GM18868 (cell line): ENCODE data around the gene IBTK.
A peak's percentile ranks its signal among the peaks of the same experiment; 100 is the strongest.
"Not testable (repeated sequence)": the region's sequence is repeated elsewhere in the genome, so short reads cannot be mapped to it uniquely, and the experiment has no call there.

Source experiments
- ATAC-seq: cut with Tn5 transposase; IDR thresholded peaks from one replicate; pipeline ENCODE4 v1.9.1; 2021; ENCODE audit warnings: mild to moderate bottlenecking, moderate library complexity; ENCODE audit not compliant: unreplicated experiment

Gene IBTK

DNA sequence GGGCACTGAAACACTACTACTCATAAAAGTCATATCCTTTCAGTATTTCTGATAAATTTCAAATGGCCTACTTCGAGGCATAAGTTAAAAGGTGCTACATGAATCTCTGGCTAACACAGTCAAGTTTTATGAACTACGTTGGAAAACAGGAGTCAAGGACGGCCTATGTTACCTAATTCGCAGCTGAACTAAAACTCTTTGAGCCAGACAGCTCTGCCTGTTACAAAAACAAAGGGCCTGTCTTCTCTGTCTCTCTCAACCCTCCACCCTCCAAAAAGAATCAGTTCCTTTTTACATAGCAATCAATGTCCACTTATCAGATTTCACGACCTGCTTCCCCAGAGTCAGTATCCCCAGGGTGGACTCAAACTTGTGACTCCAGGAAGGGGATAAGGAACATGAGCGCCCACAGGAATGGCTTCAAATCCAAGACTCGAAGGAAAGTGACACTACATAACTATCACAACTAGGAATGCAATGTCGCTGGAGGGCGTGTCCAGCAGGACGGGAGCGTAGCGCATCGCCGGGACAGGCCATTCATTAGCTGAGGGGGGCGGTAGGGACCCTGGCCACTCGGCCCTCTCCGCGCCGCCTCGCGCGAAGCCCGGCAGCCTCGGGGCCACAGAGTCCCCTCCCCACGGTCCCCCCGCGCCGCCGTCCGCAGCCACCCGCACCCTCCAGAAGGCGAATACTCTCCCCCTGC, 591 bp downstream of the IBTK start:
- peak; percentile 46 for ATAC-seq

DNA sequence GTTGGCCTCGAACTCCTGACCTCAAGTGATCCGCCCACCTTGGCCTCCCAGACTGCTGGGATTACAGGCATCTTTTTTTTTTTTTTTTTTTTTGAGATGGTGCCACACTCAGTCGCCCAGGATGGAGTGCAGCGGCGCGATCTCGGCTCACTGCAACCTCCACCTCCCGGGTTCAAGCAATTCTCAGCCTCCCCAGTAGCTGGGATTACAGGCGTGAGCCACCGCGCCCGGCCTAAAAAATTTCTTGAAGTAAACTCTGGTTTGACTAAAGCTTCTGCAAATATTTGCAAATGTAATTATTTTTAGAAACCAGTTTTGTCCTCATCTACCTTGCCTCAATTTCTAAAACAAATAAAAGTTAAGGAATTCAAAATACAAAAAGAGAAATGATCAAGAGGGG, 1.2 kb downstream of the IBTK start:
- ATAC-seq, result no peak

DNA sequence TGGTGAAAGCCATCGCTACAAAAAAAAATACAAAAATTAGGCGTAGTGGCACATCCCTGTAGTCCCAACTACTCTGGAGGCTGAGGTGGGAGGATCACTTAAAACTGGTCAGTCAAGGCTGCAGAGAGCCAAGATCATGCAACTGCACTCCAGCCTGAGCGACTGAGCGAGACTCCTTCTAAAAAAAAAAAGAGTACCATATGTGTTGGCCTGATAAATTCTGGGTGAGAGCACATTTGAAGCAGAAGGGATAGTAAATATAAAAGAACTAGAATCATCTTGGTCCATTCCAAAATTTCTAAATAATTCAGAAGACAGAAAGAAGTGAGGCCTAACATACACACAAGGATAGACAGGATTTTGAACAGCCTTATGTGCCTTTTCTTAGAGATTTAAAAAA, 2.2 kb downstream of the IBTK start:
- ATAC-seq, result no peak

DNA sequence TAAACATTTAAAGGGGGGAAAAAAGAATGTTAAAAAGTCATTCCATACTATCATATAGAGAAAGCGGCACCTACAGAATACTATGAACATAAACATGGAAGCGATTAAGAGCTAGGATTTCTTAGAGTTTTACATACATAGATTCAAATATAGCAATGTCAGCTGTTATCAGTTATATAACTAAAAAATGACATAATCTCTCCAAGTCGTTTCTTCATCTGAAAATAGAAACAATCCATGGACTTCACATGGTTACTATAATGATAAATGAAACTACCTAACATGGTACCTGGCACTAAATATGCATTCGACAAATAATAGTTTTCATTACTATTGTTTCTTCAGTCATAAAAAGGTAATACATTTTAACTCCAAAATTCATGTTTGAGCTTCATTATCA, 3.7 kb downstream of the IBTK start:
- no peak for ATAC-seq

DNA sequence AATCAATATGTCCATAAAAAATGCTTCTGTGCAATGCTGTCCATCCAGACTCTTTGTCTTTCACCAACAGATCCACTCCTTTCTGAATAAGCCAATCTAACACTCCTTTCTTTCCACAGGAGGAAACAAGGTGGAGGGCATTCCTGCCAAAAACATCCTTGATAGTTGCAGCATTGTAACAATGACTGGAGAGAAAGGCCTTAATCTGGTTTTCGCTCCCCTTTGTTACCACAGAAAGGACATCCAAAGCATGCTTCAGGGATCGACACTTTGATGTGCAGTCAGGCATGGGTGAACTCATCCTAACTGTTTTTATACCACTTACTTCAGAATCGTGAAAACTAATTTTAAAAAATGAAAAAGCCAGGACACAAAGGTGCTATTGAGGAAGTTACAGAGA, 7.4 kb downstream of the IBTK start:
- no peak for ATAC-seq

DNA sequence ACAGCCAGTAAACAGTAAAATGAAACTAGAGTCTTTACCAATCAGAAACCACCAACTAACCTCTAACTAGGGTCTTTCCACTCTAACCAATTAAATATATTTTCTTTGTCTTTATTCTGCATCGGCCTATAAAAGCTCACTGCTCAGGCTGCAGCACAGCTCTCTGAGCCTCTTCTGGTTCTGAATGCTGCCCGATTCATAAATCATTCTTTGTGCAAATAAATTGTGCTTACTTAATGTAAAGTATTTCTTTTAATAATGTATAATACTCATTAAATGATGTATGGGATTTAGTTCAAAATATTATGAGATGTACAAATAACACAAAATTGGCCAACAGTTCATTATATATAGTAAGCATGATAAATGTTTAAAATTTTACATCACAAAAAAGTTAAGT, 7.9 kb downstream of the IBTK start:
- no peak for ATAC-seq

DNA sequence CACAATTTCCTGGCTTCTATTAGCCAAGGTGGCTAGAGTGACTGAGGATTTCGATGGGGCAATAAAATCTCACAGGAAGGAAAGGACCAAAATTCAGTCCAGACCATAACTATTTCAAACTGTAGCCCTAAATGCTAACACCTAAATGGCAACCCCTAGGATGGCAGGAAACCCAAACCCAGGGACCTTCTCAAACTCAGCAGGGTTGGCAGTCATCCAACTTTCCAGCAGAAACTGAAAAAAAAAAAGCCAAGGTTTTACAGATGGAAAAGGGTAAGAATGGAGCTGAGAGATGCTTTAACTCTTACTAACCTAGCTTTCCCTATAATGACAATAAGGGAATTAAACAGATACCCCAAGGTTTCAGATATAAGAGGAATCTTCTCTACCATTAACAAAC, 10.5 kb downstream of the IBTK start:
- ATAC-seq, result no peak

DNA sequence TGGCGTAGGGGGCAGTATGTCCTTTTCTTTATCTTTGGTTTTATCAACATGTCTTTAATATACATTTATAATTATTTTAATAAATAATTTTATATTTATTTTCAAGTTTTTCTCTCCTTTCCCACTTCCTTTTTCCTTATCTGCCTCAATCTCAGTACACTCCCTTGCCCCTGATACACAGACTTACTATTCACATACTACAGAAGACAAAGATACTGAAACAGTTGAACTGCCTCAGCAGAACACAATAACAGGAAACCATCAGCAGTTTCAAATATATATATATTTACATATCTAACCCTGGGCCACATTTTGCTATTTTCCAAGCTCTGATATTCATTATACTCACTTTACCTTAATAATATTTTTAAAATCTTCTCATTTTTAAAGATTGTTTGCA, 19.8 kb downstream of the IBTK start:
- ATAC-seq, result peak; percentile 92

DNA sequence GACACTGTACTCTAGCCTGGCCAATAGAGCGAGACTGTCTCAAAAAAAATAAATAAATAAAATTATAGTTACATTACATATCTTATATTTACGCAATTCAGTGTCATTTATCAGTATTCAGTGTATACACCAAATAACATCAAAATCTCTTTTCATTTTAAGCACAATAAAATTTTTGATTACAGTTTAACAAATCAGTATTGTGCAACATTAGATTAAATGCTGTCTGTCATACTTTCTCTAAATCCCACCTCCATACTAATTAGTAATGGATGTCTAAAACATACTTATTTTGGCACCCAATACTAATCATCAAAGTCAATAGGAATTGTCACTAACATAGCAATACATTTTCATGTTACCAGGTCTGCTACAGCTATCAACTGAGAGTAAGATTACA, 27.4 kb downstream of the IBTK start:
- ATAC-seq, result no peak

DNA sequence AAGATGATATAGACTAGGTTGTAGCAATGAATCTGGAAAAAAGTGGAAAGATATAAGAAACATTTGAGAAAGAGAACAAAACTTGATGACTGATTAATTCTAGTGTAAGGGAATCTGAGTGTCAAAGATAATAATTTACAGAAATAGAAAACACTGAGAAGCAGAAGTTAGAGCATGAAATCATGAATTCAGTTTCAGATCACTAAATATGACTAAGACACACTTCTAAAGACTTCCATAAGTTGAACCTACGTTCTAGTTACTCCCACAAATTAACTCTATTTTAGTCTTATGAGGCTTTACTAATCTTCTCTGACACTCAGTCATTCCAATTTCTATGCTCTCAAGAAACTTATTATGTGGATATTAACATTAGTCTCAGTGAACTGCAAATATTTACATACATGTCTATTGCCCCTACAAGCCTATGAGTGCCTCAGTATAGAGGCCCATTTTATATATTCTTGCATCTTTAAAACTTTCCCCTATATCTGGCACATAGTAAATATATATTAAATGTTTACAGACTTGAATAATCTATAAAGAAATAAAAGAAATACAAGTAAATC, 30.4 kb downstream of the IBTK start:
- ATAC-seq, result peak; percentile 93

DNA sequence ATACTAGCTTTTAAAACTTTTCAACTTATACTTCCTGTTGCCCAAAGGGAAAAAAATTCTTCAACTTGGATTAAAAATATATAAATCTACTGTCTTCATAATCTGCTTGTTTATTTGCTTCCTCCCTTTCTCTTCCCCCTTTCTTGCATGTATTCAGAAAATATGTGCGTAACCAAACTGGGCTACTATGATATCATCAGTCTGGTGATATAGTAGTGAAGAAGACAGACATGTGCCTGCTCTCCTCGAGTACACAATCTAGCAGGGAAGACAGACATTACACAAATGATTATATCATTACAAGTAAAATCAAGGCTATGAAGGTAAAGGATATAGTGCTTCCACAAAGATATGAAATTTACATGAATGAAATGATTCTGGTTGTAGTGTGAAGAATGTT, 31.0 kb downstream of the IBTK start:
- no peak for ATAC-seq

DNA sequence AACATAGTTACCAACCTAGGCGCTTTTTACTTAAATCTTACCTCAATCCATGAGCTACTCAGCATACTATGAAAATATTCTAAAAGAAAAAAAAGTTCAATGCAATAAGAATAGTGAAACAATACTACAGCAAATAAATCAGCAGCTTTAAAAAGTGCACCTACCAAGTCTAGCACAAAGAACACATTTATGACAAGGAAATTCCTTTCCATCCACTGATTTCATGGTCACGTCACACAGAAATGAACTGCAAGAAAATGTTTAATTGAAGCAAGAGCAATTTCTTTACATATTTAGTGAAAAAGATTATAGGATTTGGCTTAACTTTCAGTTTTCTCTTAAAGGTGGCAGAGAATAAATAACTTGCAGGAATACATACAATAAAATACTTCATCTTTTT, 36.2 kb downstream of the IBTK start:
- no peak for ATAC-seq

DNA sequence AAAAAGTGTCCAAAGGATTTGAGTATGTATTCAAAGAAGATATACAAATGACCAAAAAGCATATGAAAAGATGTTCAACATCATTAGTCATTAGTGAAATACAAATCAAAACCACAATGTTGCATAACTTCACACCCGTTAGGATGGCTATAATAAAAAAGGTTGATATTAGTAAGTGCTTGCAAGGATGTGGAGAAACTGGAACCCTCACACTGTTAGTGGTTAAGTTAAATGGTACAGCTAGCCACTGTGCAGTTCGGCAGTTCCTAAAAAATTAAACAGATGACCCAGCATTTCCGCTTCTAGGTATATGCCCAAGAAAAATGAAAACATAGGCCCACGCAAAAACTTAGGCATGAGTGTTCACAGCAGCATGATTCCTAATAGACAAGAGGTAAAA, 38.6 kb downstream of the IBTK start:
- ATAC-seq, result no peak

DNA sequence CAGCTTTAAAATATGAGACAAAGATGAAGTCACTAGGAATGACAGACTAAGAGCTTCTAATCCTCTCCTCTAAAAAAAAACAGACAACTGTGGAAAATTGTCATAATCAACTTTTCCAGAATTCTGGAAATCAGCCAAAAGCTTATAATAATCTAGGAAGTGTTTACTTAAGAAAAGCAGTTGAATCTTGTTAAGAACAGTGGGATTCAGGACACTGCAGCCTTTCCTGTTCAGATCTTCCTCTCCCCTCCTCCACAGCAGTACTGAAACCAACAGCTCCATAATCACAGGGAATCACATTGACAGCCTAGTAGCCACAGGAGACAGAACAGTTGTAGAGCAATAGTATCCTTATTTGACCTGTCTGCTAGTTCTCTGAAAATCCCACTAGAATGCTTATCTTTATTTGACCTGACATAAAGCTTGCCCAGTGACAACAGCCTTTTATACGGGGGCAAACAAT, 41.6 kb downstream of the IBTK start:
- no peak for ATAC-seq

DNA sequence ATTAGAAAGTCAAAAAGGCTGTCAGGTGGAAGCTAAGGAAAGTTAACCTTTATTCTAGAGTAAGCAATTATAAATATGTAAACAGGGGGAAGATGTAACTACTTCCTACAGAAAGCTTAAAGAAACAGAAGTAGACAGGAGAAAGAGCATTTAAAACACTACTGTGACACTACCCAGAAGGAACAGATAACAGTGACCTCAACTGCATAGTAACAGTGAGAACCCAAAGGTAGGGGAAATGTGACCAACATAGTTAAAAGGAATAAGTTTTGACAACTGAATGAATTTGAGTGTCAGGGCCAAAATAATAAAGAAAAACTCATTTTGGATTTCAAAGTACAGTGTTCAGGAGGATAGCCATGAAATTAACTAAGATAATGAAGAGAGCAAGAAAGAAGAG, 43.5 kb downstream of the IBTK start:
- no peak for ATAC-seq

DNA sequence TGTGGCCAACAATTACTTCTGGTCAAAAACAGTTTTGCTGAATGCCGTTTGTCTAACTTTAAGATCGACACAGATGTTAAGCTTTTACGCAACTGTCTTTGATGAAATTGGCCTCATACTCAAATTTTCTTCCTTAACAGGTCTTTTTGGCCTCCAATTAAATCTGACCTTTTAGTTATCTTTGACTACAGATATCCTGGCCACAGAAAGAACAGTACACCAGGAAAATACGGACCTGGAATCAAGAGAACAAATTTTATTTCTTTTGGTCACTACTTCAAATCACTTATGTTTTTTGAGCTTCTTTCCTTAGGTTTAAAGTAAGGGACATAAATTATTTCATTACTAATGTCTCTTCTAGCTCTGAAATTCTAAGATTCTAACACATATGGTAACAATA, 49.8 kb downstream of the IBTK start:
- ATAC-seq, result no peak

DNA sequence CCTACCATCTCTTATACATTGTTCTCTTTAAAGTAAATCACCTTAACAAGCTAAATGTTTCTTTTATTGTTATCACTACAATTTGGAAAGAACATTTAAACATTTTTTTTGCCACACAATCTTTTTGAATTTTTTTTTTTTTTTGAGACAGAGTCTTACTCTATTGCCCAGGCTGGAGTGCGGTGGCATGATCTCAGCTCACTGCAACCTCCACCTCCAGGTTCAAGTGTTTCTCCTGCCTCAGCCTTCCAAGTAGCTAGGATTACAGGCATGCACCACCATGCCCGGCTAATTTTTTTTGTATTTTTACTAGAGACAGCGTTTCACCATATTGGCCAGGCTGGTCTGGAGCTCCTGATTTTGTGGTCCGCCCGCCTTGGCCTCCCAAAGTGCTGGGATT, 50.3 kb downstream of the IBTK start:
- ATAC-seq, result not testable (repeated sequence)

DNA sequence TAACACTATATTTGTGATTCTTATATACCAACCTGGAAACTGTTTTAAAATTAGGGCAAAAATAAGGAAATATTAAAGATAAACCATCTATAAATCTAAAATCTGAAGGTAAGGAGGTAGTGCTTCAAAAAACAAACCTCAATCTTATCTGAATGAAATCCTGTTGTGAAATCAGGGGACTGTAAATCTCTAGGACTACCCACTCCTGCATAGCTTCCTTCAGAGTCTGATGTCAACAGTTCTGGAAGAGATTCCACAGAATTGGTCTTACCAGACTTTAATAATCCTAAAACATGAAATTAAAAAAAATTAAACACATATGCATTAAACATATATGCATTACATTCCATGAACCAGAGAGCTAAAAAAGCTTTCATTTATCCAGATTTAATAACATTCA, 51.4 kb downstream of the IBTK start:
- ATAC-seq, result no peak

DNA sequence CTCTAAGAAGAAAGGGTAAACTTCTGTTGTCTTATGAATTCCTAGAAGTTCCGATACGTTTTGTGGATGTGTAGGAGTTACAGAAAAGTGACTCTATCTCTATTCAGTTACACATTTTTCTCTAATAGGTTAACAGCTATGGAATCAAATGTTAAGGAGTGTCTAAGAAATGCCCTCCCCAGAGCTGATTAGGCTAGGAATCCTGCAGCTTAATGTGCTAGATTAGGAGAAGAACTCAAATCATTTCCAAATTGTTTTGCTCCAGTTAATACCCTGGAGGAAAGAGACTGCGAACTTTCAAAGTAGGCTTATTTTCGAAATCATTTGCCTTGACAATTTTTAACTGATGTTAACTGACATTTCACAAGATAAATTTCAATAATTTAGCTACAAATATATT, 51.9 kb downstream of the IBTK start:
- ATAC-seq, result no peak

DNA sequence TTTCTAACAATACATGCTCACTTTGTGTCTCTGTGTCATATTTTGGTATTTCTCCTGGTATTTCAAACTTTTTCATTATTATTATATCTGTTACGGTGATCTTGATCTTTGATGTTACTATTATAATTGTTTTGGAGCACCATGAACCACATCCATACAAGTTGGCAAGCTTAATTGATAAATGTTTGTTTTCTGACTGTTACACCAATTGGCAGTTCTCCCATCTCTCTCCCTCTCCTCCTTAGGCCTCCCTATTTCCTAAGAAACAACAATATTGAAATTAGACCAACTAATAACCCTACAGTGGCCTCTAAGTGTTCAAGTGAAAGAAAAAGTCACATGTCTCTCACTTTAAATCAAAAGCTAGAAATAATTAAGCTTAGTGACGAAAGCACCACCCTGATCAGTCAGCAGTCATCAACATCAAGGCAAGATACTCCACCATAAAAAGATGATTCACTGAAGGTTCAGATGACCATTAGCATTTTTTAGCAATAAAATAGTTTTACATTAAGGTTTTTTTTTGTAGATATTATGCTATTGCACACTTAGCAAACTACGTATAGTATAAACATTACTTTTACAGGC, 61.5 kb downstream of the IBTK start:
- ATAC-seq, result no peak

DNA sequence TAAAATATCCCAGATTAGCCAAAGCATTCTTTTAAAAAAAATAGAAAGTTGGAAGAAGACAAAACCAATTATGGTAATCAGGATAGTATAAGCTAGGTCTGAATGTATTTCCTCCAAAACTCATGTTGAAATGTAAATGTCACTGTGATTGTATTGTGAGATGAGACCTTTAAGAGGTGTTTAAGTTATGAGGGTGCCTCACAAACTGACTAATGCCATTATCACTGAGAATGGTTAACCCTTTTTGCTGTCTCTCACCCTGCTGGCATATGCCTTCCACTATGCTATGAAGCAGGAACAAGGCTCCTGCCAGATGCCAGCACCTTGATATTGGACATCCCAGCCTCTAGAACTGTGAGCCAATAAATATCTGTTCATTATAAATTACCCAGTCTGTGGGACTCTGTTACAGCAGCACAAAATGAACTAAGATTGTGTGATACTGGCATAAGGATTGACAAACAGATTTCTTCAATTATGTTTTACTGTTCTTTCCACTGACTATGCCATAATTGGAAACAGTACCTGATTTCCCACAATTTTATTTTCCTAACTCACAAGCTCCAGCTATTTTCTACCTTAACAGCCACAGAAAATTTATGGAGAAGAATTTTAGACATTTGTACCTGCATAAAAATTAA, 63.8 kb downstream of the IBTK start:
- no peak for ATAC-seq

DNA sequence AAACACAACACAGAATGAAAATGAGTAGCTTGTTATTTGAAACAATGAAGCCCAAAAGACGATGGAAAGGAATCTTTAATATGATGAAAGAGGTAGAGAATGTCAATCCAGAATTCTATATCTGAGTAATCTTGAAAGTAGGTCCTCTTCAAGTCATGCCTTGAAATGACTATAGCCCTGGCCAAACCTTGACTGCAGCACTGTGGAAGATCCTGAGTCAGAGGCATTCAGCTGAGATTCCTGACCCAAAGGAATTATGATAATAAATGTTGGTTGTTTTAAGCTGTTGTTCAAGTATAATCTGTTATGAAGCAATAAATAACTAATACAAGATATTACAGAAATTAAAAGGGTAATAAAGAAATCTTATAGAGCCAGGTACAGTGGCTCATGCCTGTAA, 64.8 kb downstream of the IBTK start:
- ATAC-seq, result peak; percentile 44
